Right lobe of liver (tissue), 4 donors: ENCODE data around the gene SCYGR8.

ENCODE experiments used
- POLR2A ChIP-seq: fragments of 450-650 bp; IDR thresholded peaks from one replicate; pipeline ENCODE4 v1.6.1; 2017; ENCODE audit warnings: antibody characterized with exemption, mild to moderate bottlenecking
- TF ChIP-seq, protein P1 (sequence below), 4 donors: fragments of 200-600 bp in 3 of 4; fragments of 450-650 bp in 1 of 4; IDR thresholded peaks; one replicate each; pipeline versions ENCODE4 v1.5.1 to v1.8.0; 2016 to 2022; ENCODE audit warnings: antibody characterized with exemption in 4 of 4, mild to moderate bottlenecking in 2 of 4
- donor health status: DM: no; HTN: no; CAD: no.
- donor health status: DM: no; HTN: no; CAD: no.
- donor health status: DM: no; HTN: yes; CAD: no.

DNA sequence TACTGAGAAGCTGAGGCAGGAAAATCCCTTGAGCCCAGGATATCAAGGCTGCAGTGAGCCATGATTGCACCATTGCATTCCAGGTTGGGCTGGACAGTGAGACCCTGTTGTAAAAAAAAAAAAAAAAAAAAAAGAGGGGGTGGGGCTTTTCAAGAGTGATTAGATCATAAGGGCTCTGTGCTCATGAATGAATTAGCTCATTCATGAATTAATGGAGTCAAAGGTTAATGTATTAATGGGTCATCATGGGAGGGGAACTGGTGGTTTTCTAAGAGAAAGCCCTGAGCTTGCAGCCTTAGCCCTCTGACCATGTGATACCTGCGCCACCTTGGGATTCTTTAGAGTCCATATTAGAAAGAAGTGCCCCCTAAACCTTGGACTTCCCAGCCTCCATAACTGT is 32.4 kb upstream of the SCYGR8 start:
- TF ChIP-seq, protein P1, sequence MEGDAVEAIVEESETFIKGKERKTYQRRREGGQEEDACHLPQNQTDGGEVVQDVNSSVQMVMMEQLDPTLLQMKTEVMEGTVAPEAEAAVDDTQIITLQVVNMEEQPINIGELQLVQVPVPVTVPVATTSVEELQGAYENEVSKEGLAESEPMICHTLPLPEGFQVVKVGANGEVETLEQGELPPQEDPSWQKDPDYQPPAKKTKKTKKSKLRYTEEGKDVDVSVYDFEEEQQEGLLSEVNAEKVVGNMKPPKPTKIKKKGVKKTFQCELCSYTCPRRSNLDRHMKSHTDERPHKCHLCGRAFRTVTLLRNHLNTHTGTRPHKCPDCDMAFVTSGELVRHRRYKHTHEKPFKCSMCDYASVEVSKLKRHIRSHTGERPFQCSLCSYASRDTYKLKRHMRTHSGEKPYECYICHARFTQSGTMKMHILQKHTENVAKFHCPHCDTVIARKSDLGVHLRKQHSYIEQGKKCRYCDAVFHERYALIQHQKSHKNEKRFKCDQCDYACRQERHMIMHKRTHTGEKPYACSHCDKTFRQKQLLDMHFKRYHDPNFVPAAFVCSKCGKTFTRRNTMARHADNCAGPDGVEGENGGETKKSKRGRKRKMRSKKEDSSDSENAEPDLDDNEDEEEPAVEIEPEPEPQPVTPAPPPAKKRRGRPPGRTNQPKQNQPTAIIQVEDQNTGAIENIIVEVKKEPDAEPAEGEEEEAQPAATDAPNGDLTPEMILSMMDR (IDR thresholded peaks at IDR 0.05), result no peak
- no peak for TF ChIP-seq POLR2A
